K562 (cell line): Measurements from ENCODE around the gene PGGHG. TPM values are rescaled to one million over a fixed set of nuclear protein-coding genes. Genes with fewer than 3 reads are reported as not detected.

ENCODE experiments used
- ARHGAP35 ChIP-seq: fragments of 450-650 bp; IDR thresholded peaks from 2 replicates; pipeline ENCODE4 v1.6.1; 2018; ENCODE audit not compliant: partially characterized antibody
- BCLAF1 ChIP-seq, 2 experiments: fragments of 450-650 bp in 1 of 2; IDR thresholded peaks; 2 replicates each; pipeline ENCODE4 v1.6.1; 2011 to 2017; ENCODE audit warnings: low read depth in 2 of 2, antibody characterized with exemption in 1 of 2, borderline replicate concordance in 1 of 2, low read length in 1 of 2, mild to moderate bottlenecking in 1 of 2, mixed read lengths in 1 of 2; ENCODE audit not compliant: control insufficient read depth in 1 of 2
- BRF1 ChIP-seq: IDR thresholded peaks from 3 replicates; pipeline ENCODE4 v1.6.1; 2011; ENCODE audit warnings: borderline replicate concordance, mild to moderate bottlenecking; ENCODE audit not compliant: insufficient read length; ENCODE audit errors: extremely low read depth
- CLOCK ChIP-seq: fragments of 250-450 bp; sonication (Bioruptor Pico); IDR thresholded peaks from 2 replicates; pipeline ENCODE4 v1.4.0; 2020; ENCODE audit warnings: mild to moderate bottlenecking, moderate library complexity, borderline replicate concordance
- GATA2 ChIP-seq: sonication (generic); formaldehyde crosslinking; IDR thresholded peaks from 2 replicates; pipeline ENCODE4 v1.4.0; 2020; ENCODE audit warnings: mild to moderate bottlenecking, missing genetic modification reagents
- LARP7 ChIP-seq: fragments of 450-650 bp; IDR thresholded peaks from 2 replicates; pipeline ENCODE4 v1.6.1; 2016
- MBD1 ChIP-seq: fragments of 250-450 bp; sonication (Bioruptor Pico); IDR thresholded peaks from 2 replicates; pipeline ENCODE4 v1.8.0; 2022; ENCODE audit warnings: inconsistent platforms
- MCM7 ChIP-seq, 2 experiments: fragments of 450-650 bp; IDR thresholded peaks; 2 replicates each; pipeline ENCODE4 v1.6.1; 2016 to 2018
- MLLT1 ChIP-seq, 2 experiments: fragments of 450-650 bp; IDR thresholded peaks; 2 replicates each; pipeline ENCODE4 v1.6.1; 2016
- PPARD ChIP-seq: fragments of 250-450 bp; sonication (Bioruptor Pico); IDR thresholded peaks from 2 replicates; pipeline ENCODE4 v1.8.0; 2022; ENCODE audit warnings: inconsistent platforms, mild to moderate bottlenecking, moderate library complexity
- RBM34 ChIP-seq: fragments of 200-400 bp; formaldehyde crosslinking; IDR thresholded peaks from 2 replicates; pipeline ENCODE4 v1.6.1; 2018; ENCODE audit warnings: low read length, borderline replicate concordance; ENCODE audit not compliant: insufficient read depth
- SREBF2 ChIP-seq: sonication (generic); formaldehyde crosslinking; IDR thresholded peaks from 2 replicates; pipeline ENCODE4 v1.4.0; 2020; ENCODE audit warnings: mild to moderate bottlenecking, missing genetic modification reagents
- STAT5A ChIP-seq: IDR thresholded peaks from 2 replicates; pipeline ENCODE4 v1.6.1; 2012; ENCODE audit warnings: low read length, inconsistent platforms, borderline replicate concordance
- ZBTB1 ChIP-seq: sonication (generic); formaldehyde crosslinking; IDR thresholded peaks from 2 replicates; pipeline ENCODE4 v1.8.1; 2023; ENCODE audit warnings: missing genetic modification reagents, low read depth, mild to moderate bottlenecking, borderline replicate concordance
- ZFP91 ChIP-seq: sonication (generic); formaldehyde crosslinking; IDR thresholded peaks from 2 replicates; pipeline ENCODE4 v1.8.0; 2022; ENCODE audit warnings: mild to moderate bottlenecking, missing genetic modification reagents
- ZNF224 ChIP-seq: sonication (generic); formaldehyde crosslinking; IDR thresholded peaks from 2 replicates; pipeline ENCODE4 v1.8.0; 2022; ENCODE audit warnings: mild to moderate bottlenecking, missing genetic modification reagents
- polyA plus RNA-seq, 8 experiments: library from polyadenylated mRNA; depleted of rRNA in 4 of 8; stranded (reverse) in 5 of 8; unstranded in 3 of 8; fragments of >200 nt; fragmentation: Nextera tagmentation in 2 of 8; fragmentation: Illumina TruSeq in 1 of 8; extraction: Ambion mirVana in 2 of 8; extraction: Trizol in 1 of 8; gene quantifications; 2 replicates each; pipeline versions ENCODE4 v1.2.1 to v1.2.3, GENCODE V29; 2011 to 2014; ENCODE audit warnings: inconsistent platforms in 1 of 8, missing spikeins in 1 of 8
- total RNA-seq, 7 experiments: library from RNA; depleted of rRNA in 6 of 7; stranded (reverse); fragments of >200 nt in 6 of 7; fragmentation: Illumina TruSeq in 2 of 7; extraction: Trizol in 2 of 7; gene quantifications; 2 replicates each; pipeline versions ENCODE4 v1.2.1 to v1.2.3, GENCODE V29; 2011 to 2021; ENCODE audit warnings: low replicate concordance in 1 of 7

Gene PGGHG
- total and polyA plus RNA-seq, 9 of the 15 experiments (the other 6 are each of a cell fraction or from before 2014, with no cell fraction given), result 0.38 to 85.1 (median 18.1) TPM

- no peak for TF ChIP-seq RBM34
- TF ChIP-seq CLOCK, result no peak
- no peak for TF ChIP-seq MBD1 (CRISPR knock-in tag)
- no peak for TF ChIP-seq ZFP91 (CRISPR knock-in tag)
- no peak for TF ChIP-seq PPARD (CRISPR knock-in tag)
- TF ChIP-seq ZNF224 (CRISPR knock-in tag), result no peak
- TF ChIP-seq MCM7 (IDR thresholded peaks at IDR 0.05), result 0 out of 4 replicates have a peak, but pooled peaks of 1 of the 2 experiments have one; percentile 49
- TF ChIP-seq BRF1, result no peak
- TF ChIP-seq STAT5A, result no peak
- TF ChIP-seq BCLAF1 (IDR thresholded peaks at IDR 0.05; ENCODE audit: borderline replicate concordance in 1 of 2, control insufficient read depth in 1 of 2, low read depth in 2 of 2, low read length in 1 of 2), result no peak
- peak; percentile 92 to 94 for TF ChIP-seq MLLT1 (IDR thresholded peaks at IDR 0.05)
- no peak for TF ChIP-seq ARHGAP35
- TF ChIP-seq GATA2 (CRISPR knock-in tag), result no peak
- peak; percentile 81; the same call in 1 of the 2 replicates for TF ChIP-seq LARP7
- no peak for TF ChIP-seq ZBTB1 (CRISPR knock-in tag)
- TF ChIP-seq SREBF2 (CRISPR knock-in tag), result no peak
These were observed 25.0 kb downstream of the PGGHG start, which contains the start of gene IFITM1 (continued) for GRCh38 chr11:313787-314553.
